ENCODE measurements around the gene OCA2. TPM values are rescaled to one million over a fixed set of nuclear protein-coding genes. Genes with fewer than 3 reads are reported as not detected.

OCA2 gene
- total RNA-seq, 1 donor from 2014 or later = 0.25 TPM

DNA sequence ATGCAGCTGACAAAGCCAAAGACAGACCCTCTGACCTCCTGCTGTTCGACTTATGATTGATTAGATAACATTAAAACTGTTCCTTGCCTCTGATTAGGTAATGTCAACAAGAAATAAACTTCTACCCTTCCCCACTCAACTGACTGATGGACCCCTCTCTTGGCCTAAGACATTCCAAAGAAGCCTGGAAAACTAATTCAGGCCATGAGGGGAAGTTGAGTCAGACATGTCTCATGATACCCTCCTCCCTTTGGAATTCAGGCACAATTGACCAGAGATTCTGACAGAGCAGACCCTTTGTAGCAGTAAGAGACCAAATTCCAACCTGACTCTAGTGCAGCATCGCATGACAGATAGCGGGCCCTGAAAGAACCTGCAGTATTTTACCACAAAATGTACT is 354.5 kb downstream of the OCA2 start:
- intact Hi-C loops (cut with DNase I) = no loop called here
- no peak overlapping the region for H3K27ac ChIP-seq

GRCh38 chr15:27743638-27744037 is 355.5 kb downstream of the OCA2 start:
- no peaks in the 10 kb centered on the region for H3K9me3 ChIP-seq
- H3K4me1 ChIP-seq = no peaks in the 10 kb centered on the region
- intact Hi-C loops (cut with DNase I) = no loop called here
- H3K4me3 ChIP-seq = no peak overlapping the region
- H3K27ac ChIP-seq = no peak overlapping the region
- no peak for TF ChIP-seq CTCF (IDR thresholded peaks at IDR 0.05)
- TF ChIP-seq POLR2A (IDR thresholded peaks at IDR 0.05) = no peak
- TF ChIP-seq POLR2AphosphoS5 (IDR thresholded peaks at IDR 0.05; ENCODE audit: insufficient read depth in 1 of 2, low read depth in 1 of 2) = no peak
- no peaks in the 10 kb centered on the region for H3K27me3 ChIP-seq
- DNase-seq (ENCODE audit: extremely low spot score in 2 of 2) = peak in 1 of 2 donors; percentile 64
- H3K36me3 ChIP-seq = no peaks in the 10 kb centered on the region

More for the DNA sequence above, 354.5 kb downstream of the OCA2 start:
- Histone ChIP-seq H3K9me3 (no peaks in the 10 kb centered on the region), H3K4me3 (no peak overlapping the region), H3K27me3 (no peaks in the 10 kb centered on the region), H3K36me3 (no peaks in the 10 kb centered on the region), H3K4me1 (no peaks in the 10 kb centered on the region)
- no peak for DNase-seq (ENCODE audit: extremely low spot score in 2 of 2)
- TF ChIP-seq CTCF (IDR thresholded peaks at IDR 0.05) = no peak
- TF ChIP-seq POLR2AphosphoS5 (IDR thresholded peaks at IDR 0.05; ENCODE audit: insufficient read depth in 1 of 2, low read depth in 1 of 2) = no peak
- TF ChIP-seq POLR2A (IDR thresholded peaks at IDR 0.05) = no peak

DNA sequence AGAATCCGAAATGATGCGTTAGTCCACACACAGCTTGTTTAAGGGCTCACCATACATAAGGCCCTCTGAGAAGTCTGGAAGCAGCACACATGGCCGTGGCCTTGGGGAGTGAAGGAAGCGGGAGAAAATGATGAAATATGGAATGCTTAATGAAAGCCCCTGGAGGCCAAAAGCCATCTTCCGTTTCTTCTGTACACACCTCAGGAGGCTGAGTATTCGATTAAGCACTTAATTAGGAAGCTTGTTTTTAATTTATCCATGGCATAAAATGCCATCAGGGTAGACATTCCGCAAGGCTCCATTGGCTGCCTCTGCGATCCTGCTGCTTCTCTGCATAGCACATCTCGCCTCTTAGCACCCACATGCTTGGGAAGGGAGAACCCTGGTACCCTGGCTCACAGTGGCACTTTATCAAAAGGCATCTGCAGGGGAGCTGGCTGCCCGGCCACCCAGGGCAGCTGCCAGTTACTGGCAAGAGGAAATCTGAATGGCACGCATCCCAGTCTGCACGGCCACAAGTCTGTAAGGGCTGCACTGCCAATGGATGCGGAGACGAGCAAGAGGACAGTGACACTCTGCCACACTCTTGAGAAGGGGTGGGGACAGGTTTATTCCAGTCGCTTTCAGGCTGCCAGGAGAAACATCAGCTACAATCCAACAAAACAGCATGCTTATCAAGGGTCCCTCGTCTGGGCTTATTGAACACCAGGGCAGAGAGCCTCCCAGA is 356.2 kb downstream of the OCA2 start:
- intact Hi-C loops (cut with DNase I) = no loop called here
- Histone ChIP-seq H3K27me3 (no peaks in the 10 kb centered on the region), H3K4me3 (no peak overlapping the region), H3K36me3 (no peaks in the 10 kb centered on the region), H3K9me3 (no peaks in the 10 kb centered on the region), H3K27ac (no peak overlapping the region), H3K4me1 (no peaks in the 10 kb centered on the region)
- TF ChIP-seq POLR2AphosphoS5 (IDR thresholded peaks at IDR 0.05; ENCODE audit: insufficient read depth in 1 of 2, low read depth in 1 of 2) (no peak), CTCF (IDR thresholded peaks at IDR 0.05) (no peak), POLR2A (IDR thresholded peaks at IDR 0.05) (no peak)
- DNase-seq (ENCODE audit: extremely low spot score in 2 of 2) = peak in 1 of 2 donors; percentile 94

- DNase-seq (ENCODE audit: extremely low spot score in 2 of 2) = no peak
- Histone ChIP-seq H3K4me1 (no peaks in the 10 kb centered on the region), H3K27me3 (no peaks in the 10 kb centered on the region), H3K36me3 (no peaks in the 10 kb centered on the region), H3K4me3 (no peak overlapping the region), H3K27ac (no peak overlapping the region), H3K9me3 (no peaks in the 10 kb centered on the region)
- intact Hi-C loops (cut with DNase I) = no loop called here
- TF ChIP-seq POLR2AphosphoS5 (IDR thresholded peaks at IDR 0.05; ENCODE audit: insufficient read depth in 1 of 2, low read depth in 1 of 2) (no peak), CTCF (IDR thresholded peaks at IDR 0.05) (no peak), POLR2A (IDR thresholded peaks at IDR 0.05) (no peak)
Observed at GRCh38 chr15:27741226-27741860, 357.8 kb downstream of the OCA2 start.

Data from vagina (tissue), 2 donors.